IMR-90 (cell line): ENCODE measurements around the gene KLRF1. TPM values are rescaled to one million over a fixed set of nuclear protein-coding genes. Genes with fewer than 3 reads are reported as not detected.

Experiments used
- ATAC-seq: fragments of 200-7000 bp; cut with Tn5 transposase; 2 replicates; pipeline ENCODE4 v1.9.1; 2020; ENCODE audit warnings: low read depth, mild to moderate bottlenecking, moderate library complexity
- BruUV-seq: library from RNA; stranded (reverse); fragments of 400-500 nt; replicated peaks from 2 replicates; lab custom pipeline; 2021; lab: Mats Ljungman, UMichigan
- CTCF ChIA-PET: fragments of 300-600 bp; formaldehyde crosslinking; extraction: SDS; loops from one replicate; lab custom pipeline; 2021; ENCODE audit warnings: antibody characterized with exemption; lab: Yijun Ruan, JAX
- POLR2A ChIA-PET: fragments of 300-600 bp; sonication (Branson Sonifier 250); formaldehyde crosslinking; loops from one replicate; lab custom pipeline; 2022; ENCODE audit warnings: antibody characterized with exemption; ENCODE audit not compliant: unreplicated experiment; lab: Charles Lee
- DNase-seq: peaks from one replicate; pipeline ENCODE4 v3.0.0; 2013
- H2AFZ ChIP-seq: replicated peaks from 2 replicates; pipeline ENCODE3; 2013; ENCODE audit warnings: low read length, mild to moderate bottlenecking; ENCODE audit not compliant: poor library complexity
- H2AK5ac ChIP-seq: 2 replicates; pipeline ENCODE4 v1.6.1; 2013; ENCODE audit warnings: low read depth, low read length, inconsistent platforms
- H2AK9ac ChIP-seq: replicated peaks from 2 replicates; pipeline ENCODE3; 2013; ENCODE audit warnings: mild to moderate bottlenecking, low read depth, low read length, moderate library complexity; ENCODE audit not compliant: poor library complexity
- H2BK120ac ChIP-seq: 2 replicates; pipeline ENCODE4 v1.6.1; 2013; ENCODE audit warnings: low read depth, low read length, inconsistent platforms
- H2BK15ac ChIP-seq: 3 replicates; pipeline ENCODE4 v1.6.1; 2013; ENCODE audit warnings: low read depth, low read length, inconsistent platforms
- H2BK20ac ChIP-seq: 2 replicates; pipeline ENCODE4 v1.6.1; 2013; ENCODE audit warnings: low read depth, mild to moderate bottlenecking, inconsistent platforms, low read length, moderate library complexity
- H2BK5ac ChIP-seq: 2 replicates; pipeline ENCODE4 v1.6.1; 2013; ENCODE audit warnings: mild to moderate bottlenecking, low read depth, low read length, inconsistent platforms; ENCODE audit not compliant: poor library complexity, severe bottlenecking
- H3K14ac ChIP-seq: replicated peaks from 2 replicates; pipeline ENCODE4 v1.6.1; 2013; ENCODE audit warnings: low read depth, low read length, inconsistent platforms
- H3K18ac ChIP-seq: 2 replicates; pipeline ENCODE4 v1.6.1; 2013; ENCODE audit warnings: low read depth, low read length, control low read depth
- H3K23ac ChIP-seq: 2 replicates; pipeline ENCODE4 v1.6.1; 2013; ENCODE audit warnings: low read depth, low read length, inconsistent platforms
- H3K27ac ChIP-seq: 2 replicates; pipeline ENCODE4 v1.5.1; 2013; ENCODE audit warnings: mild to moderate bottlenecking, control low read depth, low read length; ENCODE audit not compliant: insufficient read depth
- H3K27me3 ChIP-seq: 2 replicates; pipeline ENCODE4 v1.6.1; 2013; ENCODE audit warnings: low read length; ENCODE audit not compliant: control insufficient read depth, insufficient read depth
- H3K36me3 ChIP-seq: 2 replicates; pipeline ENCODE4 v1.6.1; 2013; ENCODE audit warnings: low read length, mixed read lengths; ENCODE audit not compliant: control insufficient read depth, insufficient read depth
- H3K4ac ChIP-seq: 2 replicates; pipeline ENCODE4 v1.6.1; 2013; ENCODE audit warnings: low read depth, low read length, inconsistent platforms
- H3K4me1 ChIP-seq: 2 replicates; pipeline ENCODE4 v1.6.1; 2013; ENCODE audit warnings: low read length, mixed read lengths; ENCODE audit not compliant: control insufficient read depth, insufficient read depth
- H3K4me2 ChIP-seq: 2 replicates; pipeline ENCODE4 v1.6.1; 2013; ENCODE audit warnings: low read depth, mild to moderate bottlenecking, control low read depth, low read length, moderate library complexity
- H3K4me3 ChIP-seq: 2 replicates; pipeline ENCODE4 v1.5.1; 2013; ENCODE audit warnings: low read depth, mild to moderate bottlenecking, control low read depth, low read length, moderate library complexity; ENCODE audit not compliant: insufficient read depth
- H3K56ac ChIP-seq: 2 replicates; pipeline ENCODE4 v1.6.1; 2013; ENCODE audit warnings: low read length, inconsistent platforms; ENCODE audit not compliant: insufficient read depth; ENCODE audit errors: extremely low read depth
- H3K79me1 ChIP-seq, 2 experiments: 2 replicates each; pipeline ENCODE4 v1.6.1; 2013; ENCODE audit warnings: low read length in 2 of 2, inconsistent platforms in 1 of 2, low read depth in 1 of 2
- H3K9ac ChIP-seq: 2 replicates; pipeline ENCODE4 v1.6.1; 2013; ENCODE audit warnings: low read depth, low read length, control low read depth
- H3K9me1 ChIP-seq: 2 replicates; pipeline ENCODE4 v1.6.1; 2013; ENCODE audit warnings: low read length, inconsistent platforms; ENCODE audit not compliant: insufficient read depth
- H3K9me3 ChIP-seq: 2 replicates; pipeline ENCODE4 v1.6.1; 2013; ENCODE audit warnings: low read length; ENCODE audit not compliant: control insufficient read depth, insufficient read depth
- H4K20me1 ChIP-seq: 2 replicates; pipeline ENCODE4 v1.6.1; 2013; ENCODE audit warnings: low read length, inconsistent platforms; ENCODE audit not compliant: insufficient read depth
- H4K5ac ChIP-seq: 2 replicates; pipeline ENCODE4 v1.6.1; 2013; ENCODE audit warnings: mild to moderate bottlenecking, low read depth, low read length, control low read depth
- H4K8ac ChIP-seq, 2 experiments: 2 replicates each; pipeline ENCODE4 v1.6.1; 2013; ENCODE audit warnings: low read depth in 2 of 2, low read length in 2 of 2, control low read depth in 1 of 2, inconsistent platforms in 1 of 2
- H4K91ac ChIP-seq: 2 replicates; pipeline ENCODE4 v1.6.1; 2013; ENCODE audit warnings: low read depth, low read length, inconsistent platforms; ENCODE audit not compliant: insufficient read depth
- BHLHE40 ChIP-seq: fragments of 150-350 bp; IDR thresholded peaks from 2 replicates; pipeline ENCODE4 v1.6.1; 2016; ENCODE audit warnings: mild to moderate bottlenecking, low read depth, low read length
- CEBPB ChIP-seq: IDR thresholded peaks from 2 replicates; pipeline ENCODE4 v1.6.1; 2012; ENCODE audit warnings: low read depth, low read length, improper control_type of control experiment
- CHD1 ChIP-seq: IDR thresholded peaks from 2 replicates; pipeline ENCODE4 v1.6.1; 2012; ENCODE audit warnings: low read depth, low read length, improper control_type of control experiment
- CTCF ChIP-seq: conservative IDR thresholded peaks from 2 replicates; pipeline ENCODE4 v1.5.1; 2012; ENCODE audit warnings: mild to moderate bottlenecking, low read depth, low read length, improper control_type of control experiment
- ELK1 ChIP-seq: fragments of 150-350 bp; IDR thresholded peaks from 2 replicates; pipeline ENCODE4 v1.6.1; 2016; ENCODE audit warnings: low read depth, mild to moderate bottlenecking, low read length, moderate library complexity, borderline replicate concordance
- FOS ChIP-seq: fragments of 150-350 bp; IDR thresholded peaks from 2 replicates; pipeline ENCODE4 v1.6.1; 2016; ENCODE audit warnings: low read depth, low read length
- MAFK ChIP-seq: IDR thresholded peaks from 2 replicates; pipeline ENCODE4 v1.6.1; 2012; ENCODE audit warnings: low read depth, low read length, improper control_type of control experiment
- MAZ ChIP-seq: IDR thresholded peaks from 2 replicates; pipeline ENCODE4 v1.6.1; 2012; ENCODE audit warnings: low read depth, mild to moderate bottlenecking, low read length, improper control_type of control experiment, moderate library complexity, borderline replicate concordance
- MXI1 ChIP-seq: IDR thresholded peaks from 2 replicates; pipeline ENCODE4 v1.6.1; 2012; ENCODE audit warnings: low read depth, mild to moderate bottlenecking, low read length, moderate library complexity, borderline replicate concordance
- NFE2L2 ChIP-seq: fragments of 150-350 bp; IDR thresholded peaks from 2 replicates; pipeline ENCODE4 v1.6.1; 2016; ENCODE audit warnings: low read depth, mild to moderate bottlenecking, low read length
- RAD21 ChIP-seq: IDR thresholded peaks from 2 replicates; pipeline ENCODE4 v1.6.1; 2012; ENCODE audit warnings: low read length, improper control_type of control experiment
- RCOR1 ChIP-seq: IDR thresholded peaks from 2 replicates; pipeline ENCODE4 v1.6.1; 2012; ENCODE audit warnings: mild to moderate bottlenecking, low read length, improper control_type of control experiment; ENCODE audit not compliant: insufficient replicate concordance
- RFX5 ChIP-seq: IDR thresholded peaks from 2 replicates; pipeline ENCODE4 v1.8.0; 2012; ENCODE audit warnings: low read depth, mild to moderate bottlenecking, low read length, moderate library complexity
- SMC3 ChIP-seq: fragments of 150-350 bp; IDR thresholded peaks from 2 replicates; pipeline ENCODE4 v1.6.1; 2016; ENCODE audit warnings: low read depth, mild to moderate bottlenecking, antibody characterized with exemption, low read length, moderate library complexity
- USF2 ChIP-seq: fragments of 150-350 bp; IDR thresholded peaks from 2 replicates; pipeline ENCODE4 v1.6.1; 2017; ENCODE audit warnings: mild to moderate bottlenecking, antibody characterized with exemption, low read length, low read depth
- WGBS, 2 experiments: methylation state at CpG; one replicate each; pipeline versions ENCODE4 v1.1.5 to v1.1.7; 2013; ENCODE audit warnings: missing lambda C conversion rate in 2 of 2; ENCODE audit not compliant: insufficient read length in 1 of 2; ENCODE audit errors: extremely low coverage in 2 of 2; 5-methylcytosine and 5-hydroxymethylcytosine counted together
- dilution Hi-C: fragments of 300-500 bp; cut with HindIII; formaldehyde crosslinking; loops from one replicate; pipeline ENCODE4 v1.14.3; 2018; ENCODE audit warnings: low sequenced_read_pairs; ENCODE audit not compliant: unreplicated experiment
- in situ Hi-C: fragments of 300-500 bp; cut with MboI; formaldehyde crosslinking; loops from 3 replicates; pipeline ENCODE4 v1.14.3; 2019; ENCODE audit warnings: low sequenced_read_pairs, inconsistent platforms, mixed read lengths
- intact Hi-C: fragments of 100-400 bp; cut with micrococcal nuclease; formaldehyde crosslinking; loops from 2 replicates; pipeline ENCODE4 v1.10.0; 2022
- polyA plus RNA-seq, 3 experiments: library from polyadenylated mRNA; depleted of rRNA; stranded (reverse); fragments of >200 nt; gene quantifications; 2 replicates each; pipeline ENCODE4 v1.2.3, GENCODE V29; 2012; ENCODE audit warnings: low replicate concordance in 1 of 3
- total RNA-seq: library from RNA; depleted of rRNA; stranded (reverse); fragments of >200 nt; gene quantifications from 2 replicates; pipeline ENCODE4 v1.2.3, GENCODE V29; 2012

Gene KLRF1
- total and polyA plus RNA-seq, 2 of the 4 experiments (the other 2 are of a cell fraction): not detected

GRCh38 chr12:9794484-9795093 is 32.7 kb upstream of the KLRF1 start:
- peak overlapping the region; percentile 20; the same call in 1 of the 2 replicates for H4K91ac ChIP-seq
- no peak overlapping the region for H3K14ac ChIP-seq
- H3K9ac ChIP-seq: no peak overlapping the region
- no peak overlapping the region for H3K18ac ChIP-seq
- in situ Hi-C loops: no loop called here
- peak overlapping the region; percentile 73 for H2BK20ac ChIP-seq
- no peak for DNase-seq
- 0 out of 2 replicates have a peak, but pooled peaks cover 2% of the 10 kb centered on the region for H3K9me1 ChIP-seq
- ChIA-PET CTCF (interaction anchor here (0.5 kb wide), 1 partner anchor 38 kb away, joined by 3 read pairs; no protein-coding TSS in a partner anchor), POLR2A (no interaction called here)
- intact Hi-C loops: no loop called here
- H2BK15ac ChIP-seq: 0 out of 3 replicates have a peak overlapping the region, but pooled peaks have one; percentile 41
- peak overlapping the region; percentile 38 for H2BK120ac ChIP-seq
- no peak overlapping the region; the same call in 1 of the 2 replicates for H4K5ac ChIP-seq
- H3K4me3 ChIP-seq: no peak overlapping the region
- no peaks in the 10 kb centered on the region for H3K36me3 ChIP-seq
- H4K8ac ChIP-seq: no peak overlapping the region
- no peak overlapping the region for H2AK9ac ChIP-seq
- no peak overlapping the region for H3K4me2 ChIP-seq
- no peak overlapping the region for H3K23ac ChIP-seq
- H2AK5ac ChIP-seq: peak overlapping the region; percentile 45; the same call in 1 of the 2 replicates
- no peaks in the 10 kb centered on the region for H3K27me3 ChIP-seq
- no peak for ATAC-seq
- H3K9me3 ChIP-seq: no peaks in the 10 kb centered on the region
- no peak overlapping the region for H2AFZ ChIP-seq
- no TSS peak for BruUV-seq
- 83% methylated on average over 1 of the region's 2 CpGs; no CpG with 5 or more reads in 1 of the 2 experiments for WGBS, 2 experiments
- H3K4ac ChIP-seq: peak overlapping the region; percentile 53; the same call in 1 of the 2 replicates
- H3K79me1 ChIP-seq: no peaks in the 10 kb centered on the region
- dilution Hi-C loops: no loop called here
- H2BK5ac ChIP-seq: no peak overlapping the region
- H4K20me1 ChIP-seq: no peaks in the 10 kb centered on the region
- peaks cover 2% of the 10 kb centered on the region; the same call in 1 of the 2 replicates for H3K4me1 ChIP-seq
- H3K56ac ChIP-seq: no peak overlapping the region
- no peak overlapping the region for H3K27ac ChIP-seq
- TF ChIP-seq CHD1: no peak
- no peak for TF ChIP-seq NFE2L2
- TF ChIP-seq ELK1: no peak
- no peak for TF ChIP-seq RFX5
- no peak for TF ChIP-seq MAFK
- no peak for TF ChIP-seq MAZ
- no peak for TF ChIP-seq FOS
- TF ChIP-seq MXI1: no peak
- no peak for TF ChIP-seq BHLHE40
- TF ChIP-seq RCOR1: no peak
- no peak for TF ChIP-seq CEBPB
- no peak for TF ChIP-seq USF2
- no peak for TF ChIP-seq CTCF
- TF ChIP-seq SMC3: no peak
- TF ChIP-seq RAD21: no peak
